ENCODE measurements around the gene PRKN.

PRKN gene

GRCh38 chr6:162238675-162239074 lies 488.9 kb downstream of the PRKN start:
- no peaks in the 10 kb centered on the region for H3K9me3 ChIP-seq (ENCODE audit: control insufficient read depth in 1 of 2, low read length in 2 of 2)
- H3K4me3 ChIP-seq (ENCODE audit: low read depth in 1 of 2, low read length in 2 of 2) = no peak overlapping the region
- H3K9ac ChIP-seq (ENCODE audit: low read depth in 1 of 2, low read length in 2 of 2) = no peak overlapping the region
- H3K27me3 ChIP-seq (ENCODE audit: control insufficient read depth in 1 of 2, insufficient read depth in 2 of 2, low read length in 2 of 2) = no peaks in the 10 kb centered on the region
- no peaks in the 10 kb centered on the region for H3K36me3 ChIP-seq (ENCODE audit: control insufficient read depth in 1 of 2, insufficient read depth in 2 of 2, low read length in 2 of 2)
- no peak overlapping the region for H3K27ac ChIP-seq (ENCODE audit: low read depth, low read length)
- no peaks in the 10 kb centered on the region for H3K4me1 ChIP-seq (ENCODE audit: control insufficient read depth in 1 of 2, insufficient read depth in 2 of 2, low read length in 2 of 2)

DNA sequence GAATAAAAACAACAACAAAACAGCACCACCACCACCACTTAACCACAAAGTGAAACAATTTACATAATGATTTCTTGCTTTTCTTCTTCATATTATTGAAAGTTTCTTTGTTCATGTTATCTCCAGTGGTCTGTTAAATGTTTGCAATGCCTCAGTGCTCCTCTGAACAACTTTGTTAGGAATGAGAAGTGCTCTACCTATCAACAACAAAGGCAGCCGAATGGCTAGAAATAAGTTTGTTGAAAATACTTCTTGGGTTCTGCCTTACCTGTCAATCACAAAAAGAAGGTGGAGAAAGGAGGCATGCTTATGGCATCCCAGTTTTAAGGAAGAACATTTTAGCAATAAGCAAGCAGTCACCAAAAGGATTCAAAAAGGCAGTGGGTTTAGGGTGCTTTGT lies 490.2 kb downstream of the PRKN start:
- no peak overlapping the region for H3K4me3 ChIP-seq (ENCODE audit: low read depth in 1 of 2, low read length in 2 of 2)
- no peaks in the 10 kb centered on the region for H3K27me3 ChIP-seq (ENCODE audit: control insufficient read depth in 1 of 2, insufficient read depth in 2 of 2, low read length in 2 of 2)
- H3K9me3 ChIP-seq (ENCODE audit: control insufficient read depth in 1 of 2, low read length in 2 of 2) = no peaks in the 10 kb centered on the region
- no peak overlapping the region for H3K9ac ChIP-seq (ENCODE audit: low read depth in 1 of 2, low read length in 2 of 2)
- H3K36me3 ChIP-seq (ENCODE audit: control insufficient read depth in 1 of 2, insufficient read depth in 2 of 2, low read length in 2 of 2) = no peaks in the 10 kb centered on the region
- H3K27ac ChIP-seq (ENCODE audit: low read depth, low read length) = no peak overlapping the region
- no peaks in the 10 kb centered on the region for H3K4me1 ChIP-seq (ENCODE audit: control insufficient read depth in 1 of 2, insufficient read depth in 2 of 2, low read length in 2 of 2)

- H3K36me3 ChIP-seq (ENCODE audit: control insufficient read depth in 1 of 2, insufficient read depth in 2 of 2, low read length in 2 of 2) = no peaks in the 10 kb centered on the region
- H3K4me3 ChIP-seq (ENCODE audit: low read depth in 1 of 2, low read length in 2 of 2) = no peak overlapping the region
- H3K9me3 ChIP-seq (ENCODE audit: control insufficient read depth in 1 of 2, low read length in 2 of 2) = no peaks in the 10 kb centered on the region
- H3K27me3 ChIP-seq (ENCODE audit: control insufficient read depth in 1 of 2, insufficient read depth in 2 of 2, low read length in 2 of 2) = no peaks in the 10 kb centered on the region
- no peaks in the 10 kb centered on the region for H3K4me1 ChIP-seq (ENCODE audit: control insufficient read depth in 1 of 2, insufficient read depth in 2 of 2, low read length in 2 of 2)
- no peak overlapping the region for H3K9ac ChIP-seq (ENCODE audit: low read depth in 1 of 2, low read length in 2 of 2)
- H3K27ac ChIP-seq (ENCODE audit: low read depth, low read length) = no peak overlapping the region
These were observed 492.9 kb downstream of the PRKN start for GRCh38 chr6:162234631-162235030.

- no peaks in the 10 kb centered on the region for H3K4me1 ChIP-seq (ENCODE audit: control insufficient read depth in 1 of 2, insufficient read depth in 2 of 2, low read length in 2 of 2)
- H3K36me3 ChIP-seq (ENCODE audit: control insufficient read depth in 1 of 2, insufficient read depth in 2 of 2, low read length in 2 of 2) = no peaks in the 10 kb centered on the region
- no peaks in the 10 kb centered on the region for H3K27me3 ChIP-seq (ENCODE audit: control insufficient read depth in 1 of 2, insufficient read depth in 2 of 2, low read length in 2 of 2)
- H3K27ac ChIP-seq (ENCODE audit: low read depth, low read length) = no peak overlapping the region
- H3K4me3 ChIP-seq (ENCODE audit: low read depth in 1 of 2, low read length in 2 of 2) = no peak overlapping the region
- H3K9ac ChIP-seq (ENCODE audit: low read depth in 1 of 2, low read length in 2 of 2) = no peak overlapping the region
- no peaks in the 10 kb centered on the region for H3K9me3 ChIP-seq (ENCODE audit: control insufficient read depth in 1 of 2, low read length in 2 of 2)
These were observed 497.3 kb downstream of the PRKN start for GRCh38 chr6:162230147-162230752.

- no peak overlapping the region for H3K4me3 ChIP-seq (ENCODE audit: low read depth in 1 of 2, low read length in 2 of 2)
- H3K9me3 ChIP-seq (ENCODE audit: control insufficient read depth in 1 of 2, low read length in 2 of 2) = peaks cover 0 to 4% of the 10 kb centered on the region in 2 donors
- H3K4me1 ChIP-seq (ENCODE audit: control insufficient read depth in 1 of 2, insufficient read depth in 2 of 2, low read length in 2 of 2) = no peaks in the 10 kb centered on the region
- H3K27me3 ChIP-seq (ENCODE audit: control insufficient read depth in 1 of 2, insufficient read depth in 2 of 2, low read length in 2 of 2) = no peaks in the 10 kb centered on the region
- H3K27ac ChIP-seq (ENCODE audit: low read depth, low read length) = no peak overlapping the region
- no peaks in the 10 kb centered on the region for H3K36me3 ChIP-seq (ENCODE audit: control insufficient read depth in 1 of 2, insufficient read depth in 2 of 2, low read length in 2 of 2)
- H3K9ac ChIP-seq (ENCODE audit: low read depth in 1 of 2, low read length in 2 of 2) = no peak overlapping the region
These were observed 498.5 kb downstream of the PRKN start for GRCh38 chr6:162229093-162229492.

- Histone ChIP-seq H3K9me3 (ENCODE audit: control insufficient read depth in 1 of 2, low read length in 2 of 2) (peaks cover 0 to 4% of the 10 kb centered on the region in 2 donors), H3K27ac (ENCODE audit: low read depth, low read length) (no peak overlapping the region), H3K9ac (ENCODE audit: low read depth in 1 of 2, low read length in 2 of 2) (no peak overlapping the region), H3K4me3 (ENCODE audit: low read depth in 1 of 2, low read length in 2 of 2) (no peak overlapping the region), H3K36me3 (ENCODE audit: control insufficient read depth in 1 of 2, insufficient read depth in 2 of 2, low read length in 2 of 2) (no peaks in the 10 kb centered on the region), H3K4me1 (ENCODE audit: control insufficient read depth in 1 of 2, insufficient read depth in 2 of 2, low read length in 2 of 2) (no peaks in the 10 kb centered on the region), H3K27me3 (ENCODE audit: control insufficient read depth in 1 of 2, insufficient read depth in 2 of 2, low read length in 2 of 2) (no peaks in the 10 kb centered on the region)
These were observed 500.8 kb downstream of the PRKN start for GRCh38 chr6:162226803-162227202.

GRCh38 chr6:162222521-162222920 lies 505.0 kb downstream of the PRKN start:
- no peak overlapping the region for H3K9ac ChIP-seq (ENCODE audit: low read depth in 1 of 2, low read length in 2 of 2)
- H3K4me3 ChIP-seq (ENCODE audit: low read depth in 1 of 2, low read length in 2 of 2) = no peak overlapping the region
- H3K27ac ChIP-seq (ENCODE audit: low read depth, low read length) = no peak overlapping the region
- H3K9me3 ChIP-seq (ENCODE audit: control insufficient read depth in 1 of 2, low read length in 2 of 2) = peaks cover 0 to 4% of the 10 kb centered on the region in 2 donors
- H3K4me1 ChIP-seq (ENCODE audit: control insufficient read depth in 1 of 2, insufficient read depth in 2 of 2, low read length in 2 of 2) = no peaks in the 10 kb centered on the region
- no peaks in the 10 kb centered on the region for H3K27me3 ChIP-seq (ENCODE audit: control insufficient read depth in 1 of 2, insufficient read depth in 2 of 2, low read length in 2 of 2)
- H3K36me3 ChIP-seq (ENCODE audit: control insufficient read depth in 1 of 2, insufficient read depth in 2 of 2, low read length in 2 of 2) = no peaks in the 10 kb centered on the region

GRCh38 chr6:162220876-162221275 lies 506.7 kb downstream of the PRKN start:
- H3K9ac ChIP-seq (ENCODE audit: low read depth in 1 of 2, low read length in 2 of 2) = no peak overlapping the region
- H3K4me3 ChIP-seq (ENCODE audit: low read depth in 1 of 2, low read length in 2 of 2) = no peak overlapping the region
- H3K36me3 ChIP-seq (ENCODE audit: control insufficient read depth in 1 of 2, insufficient read depth in 2 of 2, low read length in 2 of 2) = no peaks in the 10 kb centered on the region
- H3K27me3 ChIP-seq (ENCODE audit: control insufficient read depth in 1 of 2, insufficient read depth in 2 of 2, low read length in 2 of 2) = no peaks in the 10 kb centered on the region
- H3K4me1 ChIP-seq (ENCODE audit: control insufficient read depth in 1 of 2, insufficient read depth in 2 of 2, low read length in 2 of 2) = no peaks in the 10 kb centered on the region
- H3K27ac ChIP-seq (ENCODE audit: low read depth, low read length) = no peak overlapping the region
- peaks cover 0 to 4% of the 10 kb centered on the region in 2 donors for H3K9me3 ChIP-seq (ENCODE audit: control insufficient read depth in 1 of 2, low read length in 2 of 2)

- Histone ChIP-seq H3K4me1 (ENCODE audit: control insufficient read depth in 1 of 2, insufficient read depth in 2 of 2, low read length in 2 of 2) (no peaks in the 10 kb centered on the region), H3K36me3 (ENCODE audit: control insufficient read depth in 1 of 2, insufficient read depth in 2 of 2, low read length in 2 of 2) (no peaks in the 10 kb centered on the region), H3K27ac (ENCODE audit: low read depth, low read length) (no peak overlapping the region), H3K27me3 (ENCODE audit: control insufficient read depth in 1 of 2, insufficient read depth in 2 of 2, low read length in 2 of 2) (no peaks in the 10 kb centered on the region), H3K4me3 (ENCODE audit: low read depth in 1 of 2, low read length in 2 of 2) (no peak overlapping the region), H3K9ac (ENCODE audit: low read depth in 1 of 2, low read length in 2 of 2) (no peak overlapping the region), H3K9me3 (ENCODE audit: control insufficient read depth in 1 of 2, low read length in 2 of 2) (no peaks in the 10 kb centered on the region)
These were observed 508.3 kb downstream of the PRKN start for GRCh38 chr6:162219266-162219665.

- Histone ChIP-seq H3K9ac (ENCODE audit: low read depth in 1 of 2, low read length in 2 of 2) (no peak overlapping the region), H3K4me1 (ENCODE audit: control insufficient read depth in 1 of 2, insufficient read depth in 2 of 2, low read length in 2 of 2) (no peaks in the 10 kb centered on the region), H3K27ac (ENCODE audit: low read depth, low read length) (no peak overlapping the region), H3K9me3 (ENCODE audit: control insufficient read depth in 1 of 2, low read length in 2 of 2) (no peaks in the 10 kb centered on the region), H3K4me3 (ENCODE audit: low read depth in 1 of 2, low read length in 2 of 2) (no peak overlapping the region), H3K36me3 (ENCODE audit: control insufficient read depth in 1 of 2, insufficient read depth in 2 of 2, low read length in 2 of 2) (no peaks in the 10 kb centered on the region), H3K27me3 (ENCODE audit: control insufficient read depth in 1 of 2, insufficient read depth in 2 of 2, low read length in 2 of 2) (no peaks in the 10 kb centered on the region)
These were observed 509.6 kb downstream of the PRKN start for GRCh38 chr6:162217811-162218493.
